Nephron (organoid): ENCODE results near the gene PELI3.
"Not testable (repeated sequence)": the region's sequence is repeated elsewhere in the genome, so short reads cannot be mapped to it uniquely, and the experiment has no call there.

Experiments used
- H3K27ac Mint-ChIP-seq, 3 experiments: 2 replicates each; pipeline ENCODE4 v1.8.0; 2020; ENCODE audit warnings: mixed read lengths in 3 of 3, mild to moderate bottlenecking in 2 of 3, moderate library complexity in 1 of 3
- H3K27me3 Mint-ChIP-seq: 2 replicates; pipeline ENCODE4 v1.8.0; 2021; ENCODE audit warnings: low read depth, mild to moderate bottlenecking, moderate library complexity, mixed read lengths
- H3K36me3 Mint-ChIP-seq: 2 replicates; pipeline ENCODE4 v1.8.0; 2020; ENCODE audit warnings: low read depth, mixed read lengths
- H3K4me1 Mint-ChIP-seq: 2 replicates; pipeline ENCODE4 v1.8.0; 2020; ENCODE audit warnings: mixed read lengths
- H3K4me3 Mint-ChIP-seq, 3 experiments: 2 replicates each; pipeline ENCODE4 v1.8.0; 2020; ENCODE audit warnings: mild to moderate bottlenecking in 3 of 3, mixed read lengths in 3 of 3, moderate library complexity in 2 of 3
- H3K9me3 Mint-ChIP-seq: 2 replicates; pipeline ENCODE4 v1.8.0; 2020; ENCODE audit warnings: mixed read lengths
- TF ChIP-seq, protein P1 (sequence below), 3 experiments: fragments of 200-600 bp; sonication (generic); IDR thresholded peaks; one replicate each; pipeline ENCODE4 v1.5.0; 2021; ENCODE audit warnings: antibody characterized with exemption in 3 of 3; ENCODE audit not compliant: unreplicated experiment in 3 of 3

PELI3 gene

DNA sequence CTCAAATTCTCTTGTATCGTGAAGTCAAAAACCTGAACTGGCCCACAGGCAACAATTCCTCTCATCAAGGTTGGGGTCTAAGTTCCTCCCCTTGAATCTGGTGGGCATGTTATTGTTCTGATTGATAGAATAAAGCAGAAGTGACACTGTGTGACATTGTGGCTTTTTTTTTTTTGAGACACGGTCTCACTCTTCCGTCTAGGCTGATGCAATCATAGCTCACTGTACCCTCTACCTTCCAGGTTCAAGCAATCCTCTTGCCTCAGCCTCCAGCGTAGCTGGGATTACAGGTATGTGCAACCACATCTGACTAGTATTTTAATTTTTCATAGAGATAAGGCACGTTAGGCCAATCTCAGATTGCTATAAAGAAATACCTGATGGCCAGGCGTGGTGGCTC, 8.9 kb upstream of the PELI3 start:
- Mint-ChIP-seq H3K27ac (no peak overlapping the region), H3K4me1 (peaks cover 18% of the 10 kb centered on the region), H3K27me3 (peaks cover 7% of the 10 kb centered on the region), H3K4me3 (no peak overlapping the region), H3K36me3 (no peaks in the 10 kb centered on the region), H3K9me3 (peaks cover 5% of the 10 kb centered on the region)
- TF ChIP-seq, protein P1, sequence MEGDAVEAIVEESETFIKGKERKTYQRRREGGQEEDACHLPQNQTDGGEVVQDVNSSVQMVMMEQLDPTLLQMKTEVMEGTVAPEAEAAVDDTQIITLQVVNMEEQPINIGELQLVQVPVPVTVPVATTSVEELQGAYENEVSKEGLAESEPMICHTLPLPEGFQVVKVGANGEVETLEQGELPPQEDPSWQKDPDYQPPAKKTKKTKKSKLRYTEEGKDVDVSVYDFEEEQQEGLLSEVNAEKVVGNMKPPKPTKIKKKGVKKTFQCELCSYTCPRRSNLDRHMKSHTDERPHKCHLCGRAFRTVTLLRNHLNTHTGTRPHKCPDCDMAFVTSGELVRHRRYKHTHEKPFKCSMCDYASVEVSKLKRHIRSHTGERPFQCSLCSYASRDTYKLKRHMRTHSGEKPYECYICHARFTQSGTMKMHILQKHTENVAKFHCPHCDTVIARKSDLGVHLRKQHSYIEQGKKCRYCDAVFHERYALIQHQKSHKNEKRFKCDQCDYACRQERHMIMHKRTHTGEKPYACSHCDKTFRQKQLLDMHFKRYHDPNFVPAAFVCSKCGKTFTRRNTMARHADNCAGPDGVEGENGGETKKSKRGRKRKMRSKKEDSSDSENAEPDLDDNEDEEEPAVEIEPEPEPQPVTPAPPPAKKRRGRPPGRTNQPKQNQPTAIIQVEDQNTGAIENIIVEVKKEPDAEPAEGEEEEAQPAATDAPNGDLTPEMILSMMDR (IDR thresholded peaks at IDR 0.05; ENCODE audit: unreplicated experiment in 3 of 3): no peak

DNA sequence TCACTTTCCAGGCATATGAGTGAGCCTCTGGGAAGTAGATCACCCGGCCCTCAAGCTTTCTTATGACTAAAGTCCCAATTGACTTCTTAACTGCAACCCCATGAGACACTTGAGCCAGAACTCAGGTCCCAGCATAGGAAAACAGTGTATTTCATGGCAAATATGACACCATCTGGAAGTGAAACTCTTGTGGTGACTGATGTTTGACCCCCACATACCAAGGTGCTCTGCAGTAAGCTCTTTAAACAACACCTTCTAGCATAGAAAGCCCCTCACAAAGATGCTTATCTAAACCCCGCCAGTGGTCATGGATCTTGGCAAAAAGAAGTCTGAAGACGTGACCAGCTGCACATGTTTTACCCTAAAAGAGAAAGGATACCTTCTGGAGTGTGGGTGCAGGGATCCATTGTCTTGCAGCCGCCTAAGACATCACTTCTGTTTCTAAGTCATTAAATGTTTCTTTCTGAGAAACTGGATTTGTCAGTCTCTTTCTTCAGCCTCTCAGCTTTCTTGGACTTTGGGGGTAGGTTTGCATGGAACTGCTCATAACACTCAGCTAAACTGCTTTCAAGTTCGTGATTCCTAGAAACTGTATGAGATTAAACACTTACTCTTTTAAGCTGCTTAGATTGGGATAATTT, 7.4 kb upstream of the PELI3 start:
- peaks cover 3% of the 10 kb centered on the region for H3K27me3 Mint-ChIP-seq
- TF ChIP-seq, protein P1 (IDR thresholded peaks at IDR 0.05; ENCODE audit: unreplicated experiment in 3 of 3): no peak
- no peak overlapping the region for H3K4me3 Mint-ChIP-seq
- peaks cover 12% of the 10 kb centered on the region for H3K4me1 Mint-ChIP-seq
- peaks cover 6% of the 10 kb centered on the region for H3K9me3 Mint-ChIP-seq
- no peaks in the 10 kb centered on the region for H3K36me3 Mint-ChIP-seq
- H3K27ac Mint-ChIP-seq: no peak overlapping the region

DNA sequence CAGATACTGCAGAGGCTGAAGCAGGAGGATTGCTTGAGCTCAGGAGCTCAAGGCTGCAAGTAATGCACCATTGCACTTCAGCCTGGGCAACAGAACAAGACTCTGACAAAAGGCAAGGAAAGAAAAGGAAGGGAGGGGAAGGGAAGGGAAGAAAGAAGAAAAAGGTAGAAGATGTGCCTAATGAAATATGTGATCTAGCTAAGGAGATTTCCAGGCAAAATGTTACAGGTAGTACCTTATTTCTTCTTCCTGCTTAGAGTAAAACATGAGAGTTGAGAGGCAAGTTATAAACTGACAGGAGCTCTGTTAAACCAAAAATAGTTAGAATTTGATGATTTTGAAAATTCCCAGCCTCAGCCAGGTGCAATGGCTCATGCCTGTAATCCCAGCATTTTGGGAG, 4.7 kb upstream of the PELI3 start:
- Mint-ChIP-seq H3K4me3 (no peak overlapping the region), H3K27me3 (peaks cover 3% of the 10 kb centered on the region), H3K27ac (no peak overlapping the region), H3K36me3 (no peaks in the 10 kb centered on the region), H3K4me1 (peaks cover 16% of the 10 kb centered on the region), H3K9me3 (peaks cover 6% of the 10 kb centered on the region)
- TF ChIP-seq, protein P1 (IDR thresholded peaks at IDR 0.05; ENCODE audit: unreplicated experiment in 3 of 3): no peak

DNA sequence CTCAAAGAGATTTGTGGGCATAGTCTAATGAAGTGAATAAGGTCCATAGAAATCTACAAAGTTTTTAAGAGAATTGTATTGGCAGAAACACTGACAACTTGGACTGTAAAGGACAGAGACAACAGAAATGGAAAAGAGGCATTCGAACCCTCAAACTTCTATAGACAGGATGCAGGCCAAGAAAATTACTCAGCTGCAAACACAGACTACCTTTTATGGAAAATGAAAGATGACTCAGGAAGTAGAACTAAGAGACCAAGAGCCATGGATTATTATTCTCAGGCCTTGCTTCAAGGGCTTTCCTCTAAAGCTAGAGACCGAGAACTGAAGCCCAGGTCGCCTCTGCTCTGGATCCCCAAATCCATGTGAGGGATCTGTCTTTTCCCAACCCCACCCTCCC, 3.8 kb upstream of the PELI3 start:
- TF ChIP-seq, protein P1 (IDR thresholded peaks at IDR 0.05; ENCODE audit: unreplicated experiment in 3 of 3): no peak
- Mint-ChIP-seq H3K36me3 (no peaks in the 10 kb centered on the region), H3K27me3 (peaks cover 5% of the 10 kb centered on the region), H3K4me1 (peaks cover 16% of the 10 kb centered on the region), H3K9me3 (peaks cover 6% of the 10 kb centered on the region), H3K27ac (no peak overlapping the region), H3K4me3 (no peak overlapping the region)

DNA sequence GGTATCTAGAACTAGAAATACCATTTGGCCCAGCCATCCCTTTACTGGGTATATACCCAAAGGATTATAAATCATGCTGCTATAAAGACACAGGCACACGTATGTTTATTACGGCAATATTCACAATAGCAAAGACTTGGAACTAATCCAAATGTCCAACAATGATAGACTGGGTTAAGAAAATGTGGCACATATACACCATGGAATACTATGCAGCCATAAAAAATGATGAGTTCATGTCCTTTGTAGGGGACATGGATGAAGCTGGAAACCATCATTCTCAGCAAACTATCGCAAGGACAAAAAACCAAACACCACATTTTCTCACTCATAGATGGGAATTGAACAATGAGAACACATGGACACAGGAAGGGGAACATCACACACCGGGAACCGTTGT, 2.6 kb upstream of the PELI3 start:
- H3K36me3 Mint-ChIP-seq, H3K27ac Mint-ChIP-seq, H3K27me3 Mint-ChIP-seq, H3K9me3 Mint-ChIP-seq: not testable (repeated sequence)
- H3K4me3 Mint-ChIP-seq: peak overlapping the region in 1 of 3 experiments; percentile 59
- peaks cover 16% of the 10 kb centered on the region for H3K4me1 Mint-ChIP-seq

DNA sequence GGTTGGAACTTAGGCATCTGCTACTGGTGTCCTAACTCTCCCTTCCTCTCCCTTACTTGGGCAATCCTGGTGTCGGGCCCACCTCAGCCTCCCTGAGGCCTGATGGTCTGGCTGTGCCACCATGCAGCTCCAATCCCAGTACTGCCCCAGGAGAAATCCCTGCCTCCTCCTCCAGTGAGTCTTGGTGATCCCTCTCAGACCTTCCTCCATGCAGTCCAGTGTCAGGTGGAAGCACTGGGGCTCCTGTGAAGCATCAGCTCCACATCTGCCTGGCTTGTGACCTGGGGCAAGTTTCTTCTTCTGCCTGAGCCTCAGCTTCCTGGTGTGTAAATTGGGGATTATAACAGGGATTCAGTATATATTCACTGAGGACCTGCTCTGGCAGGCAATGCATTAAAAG, 1.8 kb upstream of the PELI3 start:
- Mint-ChIP-seq H3K4me1 (peaks cover 16% of the 10 kb centered on the region), H3K36me3 (peaks cover under 1% of the 10 kb centered on the region), H3K27ac (peak overlapping the region; percentile 51 to 89 (median 62)), H3K4me3 (peak overlapping the region; percentile 92 to 96 (median 95)), H3K27me3 (peaks cover 4% of the 10 kb centered on the region), H3K9me3 (peaks cover 6% of the 10 kb centered on the region)
- TF ChIP-seq, protein P1 (IDR thresholded peaks at IDR 0.05; ENCODE audit: unreplicated experiment in 3 of 3): no peak
